HL-60 (cell line): Measurements from ENCODE around the gene BSND.

Experiments used
- DNase-seq, 2 experiments: peaks; one replicate each; pipeline ENCODE4 v3.0.0-alpha.2; 2010 to 2020; ENCODE audit warnings: low read depth in 1 of 2, low spot score in 1 of 2
- H3K27ac ChIP-seq: fragments of 250-450 bp; sonication (Bioruptor Pico); replicated peaks from 2 replicates; pipeline ENCODE4 v1.5.1; 2020; ENCODE audit warnings: mild to moderate bottlenecking, moderate library complexity
- H3K27me3 ChIP-seq: fragments of 250-450 bp; sonication (Bioruptor Pico); 2 replicates; pipeline ENCODE4 v1.5.1; 2021; ENCODE audit warnings: mild to moderate bottlenecking, moderate library complexity; ENCODE audit not compliant: insufficient read depth, poor library complexity, severe bottlenecking
- H3K4me3 ChIP-seq: replicated peaks from 2 replicates; pipeline ENCODE4 v1.5.1; 2011; ENCODE audit warnings: mild to moderate bottlenecking, control low read depth, low read length; ENCODE audit not compliant: insufficient read depth
- GABPA ChIP-seq: IDR thresholded peaks from 2 replicates; pipeline ENCODE4 v1.6.1; 2012; ENCODE audit warnings: low read depth
- POLR2AphosphoS5 ChIP-seq: IDR thresholded peaks from 2 replicates; pipeline ENCODE4 v1.6.1; 2012; ENCODE audit warnings: low read depth
- REST ChIP-seq: IDR thresholded peaks from 2 replicates; pipeline ENCODE4 v1.6.1; 2012; ENCODE audit warnings: low read depth; ENCODE audit not compliant: insufficient replicate concordance
- SPI1 ChIP-seq: IDR thresholded peaks from 2 replicates; pipeline ENCODE4 v1.6.1; 2012; ENCODE audit warnings: low read depth, mild to moderate bottlenecking, borderline replicate concordance
- TF ChIP-seq, protein P1 (sequence below): IDR thresholded peaks from one replicate; pipeline ENCODE4 v1.5.1; 2011; ENCODE audit warnings: low read length, control low read depth, inconsistent platforms; ENCODE audit not compliant: insufficient read depth

The BSND gene

GRCh38 chr1:54973205-54973921 lies 25.4 kb upstream of the BSND start:
- Histone ChIP-seq H3K4me3 (no peak overlapping the region), H3K27me3 (peaks cover 3% of the 10 kb centered on the region), H3K27ac (no peak overlapping the region)
- TF ChIP-seq SPI1 = no peak
- TF ChIP-seq, protein P1, sequence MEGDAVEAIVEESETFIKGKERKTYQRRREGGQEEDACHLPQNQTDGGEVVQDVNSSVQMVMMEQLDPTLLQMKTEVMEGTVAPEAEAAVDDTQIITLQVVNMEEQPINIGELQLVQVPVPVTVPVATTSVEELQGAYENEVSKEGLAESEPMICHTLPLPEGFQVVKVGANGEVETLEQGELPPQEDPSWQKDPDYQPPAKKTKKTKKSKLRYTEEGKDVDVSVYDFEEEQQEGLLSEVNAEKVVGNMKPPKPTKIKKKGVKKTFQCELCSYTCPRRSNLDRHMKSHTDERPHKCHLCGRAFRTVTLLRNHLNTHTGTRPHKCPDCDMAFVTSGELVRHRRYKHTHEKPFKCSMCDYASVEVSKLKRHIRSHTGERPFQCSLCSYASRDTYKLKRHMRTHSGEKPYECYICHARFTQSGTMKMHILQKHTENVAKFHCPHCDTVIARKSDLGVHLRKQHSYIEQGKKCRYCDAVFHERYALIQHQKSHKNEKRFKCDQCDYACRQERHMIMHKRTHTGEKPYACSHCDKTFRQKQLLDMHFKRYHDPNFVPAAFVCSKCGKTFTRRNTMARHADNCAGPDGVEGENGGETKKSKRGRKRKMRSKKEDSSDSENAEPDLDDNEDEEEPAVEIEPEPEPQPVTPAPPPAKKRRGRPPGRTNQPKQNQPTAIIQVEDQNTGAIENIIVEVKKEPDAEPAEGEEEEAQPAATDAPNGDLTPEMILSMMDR = no peak
- TF ChIP-seq REST = no peak
- no peak for TF ChIP-seq GABPA
- no peak for TF ChIP-seq POLR2AphosphoS5
- DNase-seq = no peak

DNA sequence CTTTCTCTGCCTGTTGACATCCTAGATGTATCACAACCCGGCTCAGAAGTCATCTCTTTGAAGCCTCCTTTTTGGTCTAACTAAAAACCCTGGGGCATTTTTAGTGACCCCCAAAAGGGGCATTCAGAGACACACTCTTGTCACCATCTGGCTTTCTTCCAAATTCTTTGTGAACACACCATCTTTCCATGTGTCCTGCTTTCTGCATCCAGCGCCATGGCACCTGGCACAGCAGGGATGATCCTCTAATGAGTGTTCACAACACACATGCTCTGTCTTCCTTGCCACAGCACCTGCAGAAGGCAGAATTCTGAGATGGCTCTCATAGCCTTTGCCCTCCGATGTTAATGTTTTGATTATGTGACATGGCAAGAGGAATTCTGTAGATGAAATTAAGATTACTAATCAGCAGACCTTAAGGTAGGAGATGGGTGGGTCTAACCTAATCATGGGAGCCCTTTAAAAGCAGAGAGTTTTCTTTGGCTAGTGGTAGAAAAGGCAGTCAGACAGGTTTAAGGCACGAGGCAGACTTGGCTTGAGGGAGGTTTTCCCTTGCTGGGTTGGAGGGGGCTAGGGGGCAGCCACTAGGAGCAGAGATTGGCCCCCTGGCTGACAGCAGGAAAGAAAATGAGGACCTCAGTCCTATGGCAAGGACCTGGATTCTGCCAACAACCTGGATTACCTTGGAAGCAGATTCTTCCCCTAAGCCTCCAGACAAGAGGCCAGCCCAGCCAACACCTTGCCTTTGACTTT lies 23.2 kb upstream of the BSND start:
- Histone ChIP-seq H3K4me3 (no peak overlapping the region), H3K27me3 (peaks cover 14% of the 10 kb centered on the region), H3K27ac (no peak overlapping the region)
- DNase-seq = no peak
- TF ChIP-seq GABPA (no peak), REST (no peak), POLR2AphosphoS5 (no peak), SPI1 (no peak)
- TF ChIP-seq, protein P1 = no peak

- Histone ChIP-seq H3K27me3 (peaks cover 20% of the 10 kb centered on the region), H3K27ac (no peak overlapping the region), H3K4me3 (no peak overlapping the region)
- no peak for DNase-seq
- no peak for TF ChIP-seq REST
- TF ChIP-seq, protein P1 = no peak
- TF ChIP-seq POLR2AphosphoS5 = no peak
- no peak for TF ChIP-seq SPI1
- no peak for TF ChIP-seq GABPA
Measured at GRCh38 chr1:54976747-54977146, 22.0 kb upstream of the BSND start.
